CD1c-positive myeloid dendritic cell (primary cell): ENCODE measurements around the gene HUS1.
"Not testable (repeated sequence)": the region's sequence is repeated elsewhere in the genome, so short reads cannot be mapped to it uniquely, and the experiment has no call there.

ENCODE experiments used
- DNase-seq: peaks from one replicate; pipeline ENCODE4 v3.0.0-alpha.2; 2016; ENCODE audit errors: extremely low spot score

HUS1 gene

DNA sequence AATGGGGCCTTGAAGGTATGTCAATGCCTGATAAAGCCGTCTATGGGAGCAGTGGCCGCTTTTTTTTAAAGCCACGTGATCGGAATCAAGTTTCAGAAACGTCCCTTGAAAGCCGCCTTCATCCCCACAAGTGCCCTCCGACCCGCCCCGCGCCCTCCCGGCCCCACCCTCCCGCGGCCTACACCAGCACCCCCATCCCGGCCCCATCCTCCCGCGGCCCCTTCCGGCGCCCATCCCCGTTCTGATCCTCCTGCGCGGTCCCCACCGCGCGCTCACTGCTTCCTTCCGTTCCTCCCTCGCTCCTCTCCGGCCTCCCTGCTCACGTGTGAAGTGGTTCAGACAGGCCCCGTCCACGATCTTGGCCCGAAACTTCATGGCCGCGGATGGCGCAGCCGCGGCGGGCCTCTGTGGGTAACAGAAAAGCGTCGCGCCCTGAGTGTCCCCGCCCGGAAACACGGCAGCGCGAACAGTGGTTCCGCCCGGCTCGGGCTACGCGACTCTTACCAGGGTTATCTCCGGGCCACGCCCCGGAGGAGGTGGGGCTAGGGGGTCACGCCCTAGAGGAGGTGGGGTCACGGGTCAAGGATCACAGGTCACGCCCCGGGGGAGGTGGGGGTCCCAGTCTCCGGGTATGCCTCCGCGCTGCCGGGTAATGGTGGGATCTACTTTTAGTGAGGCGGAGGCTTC, at the start of gene HUS1:
HUS1 (minus strand) TSS at position 471 of the 687 bp plus-strand sequence; CDS start at position 375, 96 bp downstream.
- DNase-seq: peak; percentile 96

DNA sequence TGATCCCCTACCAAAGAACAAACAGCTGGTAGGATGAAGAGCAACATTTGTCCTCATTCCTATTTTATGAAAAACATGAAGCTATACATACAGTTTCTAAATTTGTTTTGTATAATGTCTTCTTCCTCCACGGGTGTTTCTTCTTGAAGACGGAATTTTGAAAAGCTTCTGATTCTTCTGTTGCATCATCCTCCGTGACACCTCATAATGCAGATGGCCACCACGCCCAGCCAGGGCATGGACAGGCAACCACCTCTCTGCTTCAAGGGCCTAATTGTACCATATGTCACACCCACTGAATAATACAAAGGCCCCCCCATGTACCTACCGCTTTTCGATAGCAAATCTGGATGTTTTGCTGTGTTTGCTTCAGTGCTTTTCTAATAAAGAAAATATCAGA, 49.5 kb upstream of the HUS1 start, which contains the start of gene SUN3:
SUN3 (minus strand) TSS at position 170 of the 400 bp plus-strand sequence; CDS start at position 1, 169 bp downstream.
- no peak for DNase-seq

DNA sequence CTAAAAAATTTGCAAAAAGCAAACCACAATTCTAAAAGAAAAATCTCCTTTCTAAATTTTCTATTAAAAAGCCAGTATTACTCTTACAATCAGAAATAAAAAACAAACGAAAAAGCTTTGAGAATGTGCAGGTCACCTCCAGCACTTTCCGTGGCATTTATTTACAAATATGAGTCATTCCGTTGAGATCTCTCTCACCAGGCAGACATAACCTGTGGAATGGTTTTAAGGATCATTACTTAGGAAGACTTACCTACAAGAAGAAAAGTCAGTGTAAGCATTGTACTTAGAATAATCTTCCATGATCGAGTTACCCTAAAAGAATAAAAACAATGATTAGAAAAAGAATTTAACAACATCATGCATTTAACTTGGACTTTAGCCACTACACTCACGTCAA, 46.2 kb upstream of the HUS1 start:
- no peak for DNase-seq

DNA sequence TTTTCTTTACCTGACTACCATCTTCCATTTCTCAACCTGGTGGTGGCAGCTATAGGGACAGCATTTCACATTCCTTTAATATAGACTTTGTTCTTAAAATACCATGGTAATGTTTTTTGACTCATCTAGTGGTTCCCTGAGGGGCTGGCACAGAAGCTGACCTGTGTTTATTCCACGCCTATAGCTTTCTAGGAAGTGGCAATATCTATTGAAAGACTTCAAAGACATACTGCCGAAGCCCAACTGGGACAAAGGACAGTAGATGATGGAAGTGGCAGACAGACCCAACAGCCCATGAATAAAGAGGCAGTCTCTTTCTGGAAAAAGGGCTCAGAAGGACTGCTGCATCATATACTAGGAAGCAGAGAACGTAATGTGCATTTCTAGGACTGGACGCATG, 38.3 kb upstream of the HUS1 start:
- DNase-seq: no peak

DNA sequence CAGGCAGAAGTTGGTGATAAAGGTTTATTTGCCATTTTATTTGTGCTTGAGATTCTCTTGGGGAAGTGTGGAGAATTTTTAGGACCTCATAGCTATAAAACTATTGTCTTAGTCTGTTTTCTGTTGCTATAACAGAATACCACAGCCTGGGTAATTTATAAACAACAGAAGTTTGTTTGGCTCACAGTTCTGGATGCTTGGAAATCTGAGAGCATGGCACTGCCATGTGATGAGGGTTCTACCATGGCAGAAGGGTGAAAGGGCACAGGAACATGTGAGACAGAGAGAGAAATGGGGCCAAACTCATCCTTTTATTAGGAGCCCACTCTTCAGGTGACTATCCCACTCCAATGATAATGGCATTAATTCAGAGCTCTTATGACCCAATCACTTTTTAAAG, 37.2 kb upstream of the HUS1 start:
- DNase-seq: no peak

DNA sequence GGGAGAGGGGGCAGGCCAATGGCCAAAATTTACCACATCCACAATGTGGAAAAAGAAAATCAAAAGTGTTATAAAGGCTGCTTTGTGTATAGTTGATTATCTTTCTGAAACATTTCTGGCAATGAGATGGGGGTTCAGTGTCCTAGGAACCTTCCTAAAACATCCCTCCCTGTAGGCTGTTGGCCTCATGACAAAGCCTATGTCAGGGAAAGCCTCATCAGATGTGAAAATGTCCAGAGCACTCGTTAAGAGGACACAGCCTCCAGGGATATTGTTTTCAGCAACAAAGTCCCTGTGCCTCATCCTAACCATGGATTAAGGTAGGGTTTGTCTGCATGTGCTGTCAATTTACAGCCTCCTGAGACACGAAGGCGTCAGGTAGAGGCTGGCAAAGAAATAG, 32.5 kb upstream of the HUS1 start:
- no peak for DNase-seq

DNA sequence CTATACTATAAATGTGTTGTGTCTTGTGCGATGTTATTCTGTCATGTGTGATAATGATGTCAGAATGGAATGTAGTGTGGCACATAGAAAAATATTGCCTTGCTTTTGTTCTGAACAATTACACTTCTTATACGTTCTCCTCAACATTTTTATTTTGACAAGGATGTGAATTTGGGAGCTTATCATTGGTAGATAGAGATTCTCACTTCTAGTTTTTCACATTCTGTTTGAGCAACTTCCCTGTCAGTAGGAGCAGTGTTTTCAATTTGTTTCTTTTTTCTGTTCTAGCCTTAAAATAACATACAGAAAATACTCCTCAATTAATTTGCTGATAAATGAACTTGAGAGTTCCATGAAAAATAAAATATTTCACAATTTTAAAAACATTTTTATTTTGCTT, 31.9 kb upstream of the HUS1 start:
- peak; percentile 35 for DNase-seq

DNA sequence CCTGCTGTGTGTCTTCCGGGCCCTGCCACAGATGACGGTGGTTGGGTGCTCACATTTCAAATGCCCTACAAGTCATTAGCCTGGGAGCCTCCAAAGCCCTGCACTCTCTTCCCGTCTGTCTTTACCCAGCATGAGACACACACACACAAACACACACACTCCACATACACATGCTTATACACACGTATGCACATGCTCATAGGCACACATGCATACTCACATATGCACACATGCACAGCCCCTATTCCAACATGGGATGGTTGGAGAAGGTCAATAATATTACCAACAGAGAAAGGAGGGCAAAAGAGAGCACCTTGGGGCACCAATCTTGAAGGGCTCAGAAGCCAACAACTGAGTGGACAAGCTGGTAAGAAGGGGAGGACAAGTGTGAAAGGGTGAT, 30.5 kb upstream of the HUS1 start:
- DNase-seq: no peak

DNA sequence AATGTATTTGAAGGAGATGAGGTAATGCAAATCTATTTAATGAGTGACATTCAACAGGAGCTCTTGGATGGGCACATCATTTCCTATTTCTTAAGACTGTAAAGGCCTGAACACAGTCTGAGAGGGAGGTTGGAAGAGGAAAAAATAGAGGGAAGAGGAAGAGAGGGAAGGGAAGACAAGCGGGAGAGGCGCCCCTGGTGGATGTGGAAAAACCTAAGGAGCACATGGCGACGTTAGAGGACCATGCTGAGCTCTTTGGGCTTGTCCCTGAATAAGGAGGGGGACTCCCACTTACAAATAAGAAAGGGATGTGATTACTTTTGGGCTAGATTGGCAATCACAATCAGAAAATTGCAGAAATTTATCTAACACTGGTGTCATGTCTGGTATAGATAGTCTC, 29.8 kb upstream of the HUS1 start:
- no peak for DNase-seq

DNA sequence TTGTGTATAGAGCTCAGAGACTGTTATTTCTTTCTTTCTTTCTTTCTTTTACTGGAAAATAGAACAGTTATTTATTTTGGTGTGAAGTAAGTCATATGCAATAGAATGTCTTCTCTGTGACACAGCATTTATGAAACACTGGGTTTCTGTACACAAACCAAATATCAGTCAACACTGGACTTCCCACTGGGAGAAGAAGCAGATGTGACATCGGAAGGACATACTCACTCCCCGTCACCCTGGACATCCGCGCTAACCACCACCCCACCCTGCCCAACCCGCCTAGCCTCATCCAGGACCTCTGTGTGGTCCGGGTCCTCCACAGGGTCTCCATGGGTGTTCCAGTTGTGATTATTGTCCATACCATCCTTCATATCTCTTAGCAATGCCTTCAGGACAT, 27.5 kb upstream of the HUS1 start:
- no peak for DNase-seq

DNA sequence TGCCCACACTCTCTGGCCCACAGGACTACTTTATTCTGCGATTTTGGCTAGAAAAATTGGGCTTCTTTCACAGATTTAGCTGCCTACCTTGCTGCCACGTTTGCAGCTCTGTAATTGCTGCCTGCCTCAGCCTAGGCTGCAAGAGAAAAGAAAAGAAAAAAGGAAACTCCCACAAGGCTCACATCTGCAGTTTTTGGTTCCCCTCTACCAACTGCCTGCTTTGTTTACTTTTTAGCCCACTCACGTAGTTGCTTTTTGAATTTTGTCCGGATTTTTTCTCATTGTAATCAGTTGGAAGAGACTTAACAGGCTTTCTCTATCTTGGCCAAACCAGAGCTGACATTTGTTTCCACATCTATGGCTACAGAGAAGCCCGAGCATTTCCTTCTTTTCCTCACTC, 25.2 kb upstream of the HUS1 start:
- DNase-seq: peak; percentile 17

DNA sequence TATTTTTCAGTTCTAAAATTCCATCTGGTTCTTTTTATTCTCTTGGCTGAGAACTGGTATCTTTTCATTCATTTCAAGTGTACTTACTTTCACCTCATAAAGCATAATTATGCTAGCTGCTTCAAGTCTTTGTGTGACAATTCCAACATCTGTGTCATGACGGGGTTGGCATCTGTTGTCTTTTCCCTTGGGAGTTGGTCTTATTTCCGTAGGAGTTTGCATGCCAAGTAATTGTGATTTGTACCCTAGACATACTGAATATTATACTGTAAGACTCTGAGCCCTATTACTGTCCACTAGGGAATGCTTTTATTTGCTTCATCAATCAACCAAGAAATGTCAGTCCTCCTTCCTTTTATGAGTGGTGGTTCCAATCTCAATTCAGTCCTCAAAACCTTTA, 24.6 kb upstream of the HUS1 start:
- DNase-seq: no peak

DNA sequence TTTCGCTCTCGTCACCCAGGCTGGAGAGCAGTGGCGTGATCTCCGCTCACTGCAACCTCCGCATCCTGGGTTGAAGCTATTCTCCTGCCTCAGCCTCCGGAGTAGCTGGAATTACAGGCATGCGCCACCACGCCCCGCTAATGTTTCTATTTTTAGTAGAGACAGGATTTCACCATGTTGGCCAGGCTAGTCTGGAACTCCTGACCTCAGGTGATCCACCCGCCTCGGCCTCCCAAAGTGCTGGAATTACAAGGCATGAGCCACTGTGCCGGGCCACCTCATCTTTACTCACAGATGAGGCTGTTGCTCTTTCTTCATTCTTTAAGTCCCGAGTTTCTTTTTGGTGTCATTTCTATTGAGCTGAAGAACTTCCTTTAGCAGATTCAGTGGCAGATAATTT, 20.7 kb upstream of the HUS1 start:
- not testable (repeated sequence) for DNase-seq

DNA sequence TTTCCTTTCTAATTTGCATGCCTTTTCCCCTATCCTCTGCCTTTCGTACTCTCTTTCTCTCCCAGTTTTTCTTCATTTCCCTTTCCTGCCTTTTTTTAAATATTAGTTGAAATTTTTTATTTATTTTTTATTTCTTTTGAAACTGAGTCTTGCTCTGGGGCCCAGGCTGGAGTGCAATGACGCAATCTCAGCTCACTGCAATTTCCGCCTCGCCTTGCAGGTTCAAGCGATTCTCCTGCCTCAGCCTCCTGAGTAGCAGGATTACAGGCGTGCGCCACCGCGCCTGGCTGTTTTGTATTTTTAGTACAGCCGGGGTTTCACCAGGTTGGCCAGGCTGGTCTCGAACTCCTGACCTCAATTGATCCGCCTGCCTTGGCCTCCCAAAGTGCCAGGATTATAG, 20.0 kb upstream of the HUS1 start:
- no peak for DNase-seq

DNA sequence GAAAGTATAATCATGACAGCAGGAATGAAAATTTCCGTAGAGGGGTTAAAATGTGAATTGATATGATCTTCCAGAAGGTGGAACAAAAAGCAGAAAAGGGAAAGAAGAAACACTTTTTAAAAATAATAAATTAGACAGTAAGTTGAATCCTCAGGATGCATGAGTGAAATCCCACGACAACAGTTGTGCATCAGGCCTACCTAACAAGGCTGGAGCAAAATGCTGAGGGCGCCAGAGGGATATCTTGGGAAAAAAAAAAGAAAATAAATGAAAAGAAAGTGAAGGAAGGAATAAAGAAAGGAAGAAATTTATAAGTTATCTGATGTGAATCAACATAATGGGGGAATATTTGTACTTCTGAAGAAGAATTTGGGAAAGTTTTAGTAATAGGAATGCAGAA, 13.0 kb upstream of the HUS1 start:
- DNase-seq: no peak

DNA sequence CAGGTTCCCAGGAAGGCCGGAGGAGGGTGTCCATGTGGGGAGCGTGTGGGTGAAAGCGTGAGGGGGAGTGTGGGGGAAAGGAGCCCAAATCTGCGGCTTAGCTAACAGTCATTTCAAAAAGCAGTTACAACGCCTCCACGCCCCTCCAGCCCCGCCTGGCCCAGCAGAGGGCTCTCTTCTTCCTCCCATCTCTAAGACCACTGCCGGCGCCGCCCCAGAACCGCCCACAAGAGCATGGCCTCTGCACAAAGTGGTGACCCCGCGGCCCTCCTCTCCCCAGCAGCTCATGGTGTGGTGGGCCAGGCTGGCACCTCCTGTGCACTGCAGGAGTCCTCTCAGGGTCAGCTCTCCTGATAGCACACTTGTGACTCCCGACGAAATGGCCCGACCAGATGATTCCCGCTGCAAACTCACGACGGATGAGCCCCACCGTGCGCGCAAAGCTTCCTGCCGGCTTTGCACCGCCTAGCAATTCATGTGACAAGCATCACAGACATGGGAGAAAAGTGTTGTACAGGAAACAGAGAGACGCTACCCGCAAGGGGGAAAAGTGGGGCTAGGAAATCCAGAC, 12.4 kb upstream of the HUS1 start:
- DNase-seq: peak; percentile 77

DNA sequence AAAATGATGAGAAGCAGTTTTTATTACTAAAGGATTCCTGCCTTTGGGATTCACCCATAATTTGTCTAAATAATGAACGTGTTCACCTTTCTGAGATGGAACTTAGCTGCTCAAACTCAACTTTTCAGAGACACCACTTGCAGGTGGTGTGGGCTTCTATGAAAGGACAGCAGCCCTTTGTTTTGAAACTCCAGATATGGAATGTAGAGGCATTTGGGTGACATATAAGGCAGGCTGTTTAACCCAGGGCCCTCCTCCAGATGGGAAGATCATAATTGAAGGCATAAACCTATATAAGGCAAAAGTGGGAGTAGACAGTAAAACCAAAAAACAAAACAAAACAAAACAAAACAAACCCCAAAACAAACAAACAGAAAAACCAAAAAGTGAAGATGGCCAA, 11.9 kb upstream of the HUS1 start:
- DNase-seq: no peak

DNA sequence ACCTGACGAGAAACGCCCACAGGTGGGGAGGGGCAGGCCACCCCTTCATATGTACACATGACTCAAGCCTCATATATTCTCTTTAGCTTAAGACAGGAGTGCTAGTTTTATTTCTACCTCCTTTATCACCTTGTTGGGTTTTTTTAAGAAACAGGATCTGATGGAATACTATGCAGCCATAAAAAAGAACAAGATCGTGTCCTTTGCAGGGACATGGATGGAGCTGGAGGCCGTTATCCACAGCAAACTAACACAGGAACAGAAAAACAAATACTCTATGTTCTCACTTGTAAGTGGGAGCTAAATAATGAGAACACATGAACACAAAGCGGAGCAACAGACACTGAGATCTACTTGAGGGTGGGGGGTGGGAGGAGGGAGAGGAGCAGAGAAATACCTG, 11.2 kb upstream of the HUS1 start:
- no peak for DNase-seq

DNA sequence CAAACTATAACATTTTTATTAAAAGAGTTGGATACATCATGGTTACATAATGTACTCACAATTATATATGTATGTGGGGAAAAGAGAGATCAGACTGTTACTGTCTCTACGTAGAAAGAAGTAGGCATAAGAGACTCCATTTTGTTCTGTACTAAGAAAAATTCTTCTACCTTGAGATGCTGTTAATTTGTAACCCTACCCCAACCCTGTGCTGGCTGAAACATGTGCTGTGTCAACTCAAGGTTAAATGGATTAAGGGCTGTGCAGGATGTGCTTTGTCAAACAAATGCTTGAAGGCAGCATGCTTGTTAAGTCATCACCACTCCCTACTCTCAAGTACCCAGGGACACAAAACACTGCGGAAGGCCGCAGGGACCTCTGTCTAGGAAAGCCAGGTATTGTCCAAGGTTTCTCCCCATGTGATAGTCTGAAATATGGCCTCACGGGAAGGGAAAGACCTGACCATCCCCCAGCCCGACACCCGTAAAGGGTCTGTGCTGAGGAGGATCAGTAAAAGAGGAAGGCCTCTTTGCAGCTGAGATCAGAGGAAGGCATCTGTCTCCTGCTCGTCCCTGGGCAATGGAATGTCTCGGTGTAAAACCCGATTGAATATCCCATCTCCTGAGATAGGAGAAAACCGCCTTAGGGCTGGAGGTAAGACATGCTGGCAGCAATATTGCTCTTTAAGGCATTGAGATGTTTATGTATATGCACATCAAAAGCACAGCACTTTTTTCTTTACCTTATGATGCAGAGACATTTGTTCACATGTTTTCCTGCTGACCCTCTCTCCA, 10.4 kb upstream of the HUS1 start:
- DNase-seq: not testable (repeated sequence)

DNA sequence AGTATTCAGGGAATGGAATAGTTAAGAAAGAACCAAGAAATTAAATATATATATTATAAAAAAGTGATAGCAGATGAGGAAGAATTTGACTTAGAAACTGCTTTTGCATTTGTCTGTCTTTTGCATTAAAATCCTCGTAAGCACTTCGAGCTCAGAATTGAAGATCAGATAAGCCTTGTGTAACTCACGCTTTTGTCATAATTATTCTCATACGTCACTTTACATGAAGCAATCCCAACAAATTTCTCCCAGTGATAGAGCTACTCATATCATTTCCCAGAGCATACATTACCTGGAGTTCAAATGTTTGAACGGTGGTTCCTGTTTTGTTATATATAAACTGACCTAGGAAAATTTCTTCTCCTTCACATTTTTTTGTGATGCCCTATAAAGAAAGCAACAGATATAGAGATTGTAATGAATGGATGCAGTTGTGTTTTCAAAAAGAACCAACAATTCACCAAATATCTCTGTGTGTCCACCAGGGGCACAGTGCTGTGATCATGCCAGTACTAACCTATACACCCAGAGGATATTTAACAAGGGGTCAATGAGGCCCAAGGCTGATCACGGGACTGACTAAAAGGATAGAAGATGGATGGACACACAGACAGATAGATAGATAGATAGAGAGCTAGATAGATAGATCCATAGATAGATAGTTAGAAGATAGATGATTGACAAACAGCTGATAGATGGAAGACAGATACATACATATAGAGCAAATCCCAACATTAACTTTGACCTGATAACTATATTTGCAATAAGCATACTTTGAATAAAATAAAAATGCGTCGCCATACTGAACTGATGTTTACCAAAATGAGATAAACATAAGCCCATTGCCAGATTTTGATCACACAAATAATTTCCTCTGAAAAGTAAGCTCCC, 9.3 kb upstream of the HUS1 start:
- DNase-seq: peak; percentile 13

DNA sequence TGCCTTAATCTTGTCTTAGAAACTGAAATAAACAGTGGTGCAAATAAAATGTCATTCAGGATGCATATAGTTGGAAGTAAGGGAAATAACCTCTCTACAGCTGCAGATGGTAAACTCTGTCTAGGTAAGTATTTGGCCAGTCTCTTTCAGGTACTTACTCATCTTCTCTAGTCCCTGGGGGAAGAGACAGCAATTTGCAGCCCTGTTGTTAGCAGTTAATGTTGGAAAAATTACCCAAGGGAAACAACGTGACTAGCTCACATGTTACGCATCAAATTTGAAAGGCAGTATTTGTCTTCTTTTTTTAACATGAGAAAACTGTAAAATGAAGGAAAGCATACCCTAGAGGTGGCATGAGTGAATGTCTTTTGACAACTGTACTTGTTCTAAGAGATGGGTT, 3.2 kb upstream of the HUS1 start:
- no peak for DNase-seq

DNA sequence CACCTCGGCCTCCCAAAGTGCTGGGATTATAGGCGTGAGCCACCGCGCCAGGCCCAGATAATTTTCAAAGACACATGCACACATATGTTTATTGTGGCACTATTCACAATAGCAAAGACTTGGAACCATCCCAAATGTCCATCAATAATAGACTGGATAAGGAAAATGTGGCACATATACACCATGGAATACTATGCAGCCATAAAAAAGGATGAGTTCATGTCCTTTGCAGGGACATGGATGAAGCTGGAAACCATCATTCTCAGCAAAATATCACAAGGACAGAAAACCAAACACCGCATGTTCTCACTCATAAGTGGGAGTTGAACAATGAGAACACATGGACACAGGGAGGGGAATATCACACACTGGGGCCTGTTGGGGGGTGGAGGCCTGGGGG, 1.2 kb upstream of the HUS1 start:
- not testable (repeated sequence) for DNase-seq
